HEK293T (cell line): ENCODE results near the gene DMTF1.

Experiments
- ELF4 ChIP-seq: fragments of 450-650 bp; IDR thresholded peaks from 2 replicates; pipeline ENCODE4 v1.6.1; 2017; ENCODE audit warnings: antibody characterized with exemption
- FOXK2 ChIP-seq: fragments of 450-650 bp; IDR thresholded peaks from 2 replicates; pipeline ENCODE4 v1.6.1; 2016; ENCODE audit warnings: mild to moderate bottlenecking
- FOXM1 ChIP-seq: fragments of 450-650 bp; IDR thresholded peaks from 2 replicates; pipeline ENCODE4 v1.6.1; 2017; ENCODE audit warnings: mild to moderate bottlenecking, borderline replicate concordance
- HDGF ChIP-seq: fragments of 450-650 bp; IDR thresholded peaks from 2 replicates; pipeline ENCODE4 v1.6.1; 2017; ENCODE audit warnings: antibody characterized with exemption, borderline replicate concordance
- L3MBTL2 ChIP-seq: fragments of 450-650 bp; conservative IDR thresholded peaks from 2 replicates; pipeline ENCODE4 v1.6.1; 2016; ENCODE audit warnings: mild to moderate bottlenecking
- SP1 ChIP-seq: fragments of 450-650 bp; IDR thresholded peaks from 2 replicates; pipeline ENCODE4 v1.6.1; 2017
- ZNF384 ChIP-seq: fragments of 450-650 bp; IDR thresholded peaks from 2 replicates; pipeline ENCODE4 v1.6.1; 2016

GRCh38 chr7:87164433-87164832, 12.2 kb downstream of the DMTF1 start:
- no peak for TF ChIP-seq SP1
- TF ChIP-seq FOXM1 = no peak
- TF ChIP-seq ZNF384 = no peak
- no peak for TF ChIP-seq FOXK2
- TF ChIP-seq HDGF = no peak
- TF ChIP-seq ELF4 = no peak
- no peak for TF ChIP-seq L3MBTL2
